DOHH2 (cell line): ENCODE results near the gene XPO6.

Experiments
- H3F3A ChIP-seq: fragments of 200-600 bp; sonication (generic), shearing (Covaris generic); 2 replicates; pipeline ENCODE4 v1.6.0; 2016; ENCODE audit warnings: antibody characterized with exemption, mild to moderate bottlenecking; ENCODE audit not compliant: control insufficient read depth, insufficient read depth
- H3K27ac ChIP-seq: fragments of 200-600 bp; sonication (generic); 2 replicates; pipeline ENCODE4 v1.5.1; 2014; ENCODE audit warnings: low read depth, mild to moderate bottlenecking, low read length, moderate library complexity
- H3K27me3 ChIP-seq: fragments of 200-600 bp; sonication (generic); 2 replicates; pipeline ENCODE4 v1.6.1; 2014; ENCODE audit warnings: mild to moderate bottlenecking, low read length, mixed read lengths; ENCODE audit not compliant: control insufficient read depth
- H3K36me3 ChIP-seq: fragments of 200-600 bp; sonication (generic); 2 replicates; pipeline ENCODE4 v1.6.1; 2014; ENCODE audit warnings: mild to moderate bottlenecking, low read length, moderate library complexity, mixed read lengths; ENCODE audit not compliant: control insufficient read depth
- H3K4me1 ChIP-seq: fragments of 200-600 bp; sonication (generic); 2 replicates; pipeline ENCODE4 v1.6.1; 2014; ENCODE audit warnings: mild to moderate bottlenecking, low read length, mixed read lengths; ENCODE audit not compliant: control insufficient read depth
- H3K4me2 ChIP-seq: fragments of 200-600 bp; sonication (generic); 2 replicates; pipeline ENCODE4 v1.6.0; 2014; ENCODE audit warnings: mild to moderate bottlenecking, low read length, moderate library complexity
- H3K4me3 ChIP-seq: fragments of 200-600 bp; sonication (generic); 2 replicates; pipeline ENCODE4 v1.5.1; 2014; ENCODE audit warnings: mild to moderate bottlenecking, low read length, mixed read lengths
- H3K79me2 ChIP-seq: fragments of 200-600 bp; sonication (generic); 2 replicates; pipeline ENCODE4 v1.6.1; 2014; ENCODE audit warnings: mild to moderate bottlenecking, low read length, mixed read lengths; ENCODE audit not compliant: control insufficient read depth
- H3K9me2 ChIP-seq: fragments of 200-600 bp; sonication (generic); replicated peaks from 2 replicates; pipeline ENCODE4 v1.6.1; 2014; ENCODE audit warnings: mild to moderate bottlenecking, low read length, mixed read lengths; ENCODE audit not compliant: control insufficient read depth
- H3K9me3 ChIP-seq: fragments of 200-600 bp; sonication (generic); 2 replicates; pipeline ENCODE4 v1.6.1; 2014; ENCODE audit warnings: antibody characterized with exemption, low read length, mixed read lengths; ENCODE audit not compliant: control insufficient read depth, insufficient read depth
- H4K20me1 ChIP-seq: fragments of 200-600 bp; sonication (generic); 2 replicates; pipeline ENCODE4 v1.6.0; 2014; ENCODE audit warnings: low read depth, mild to moderate bottlenecking, antibody characterized with exemption, low read length, moderate library complexity; ENCODE audit not compliant: control insufficient read depth, insufficient read depth
- EZH2phosphoT487 ChIP-seq: fragments of 200-600 bp; sonication (generic); IDR thresholded peaks from 2 replicates; pipeline ENCODE4 v1.6.1; 2017; ENCODE audit warnings: borderline replicate concordance, mild to moderate bottlenecking, antibody characterized with exemption, low read length, moderate library complexity, mixed read lengths
- TF ChIP-seq, protein P1 (sequence below): fragments of 200-600 bp; sonication (generic); IDR thresholded peaks from one replicate; pipeline ENCODE4 v1.5.1; 2014; ENCODE audit warnings: antibody characterized with exemption, mild to moderate bottlenecking, low read depth, low read length; ENCODE audit not compliant: poor library complexity, severe bottlenecking

The XPO6 gene, protein sequence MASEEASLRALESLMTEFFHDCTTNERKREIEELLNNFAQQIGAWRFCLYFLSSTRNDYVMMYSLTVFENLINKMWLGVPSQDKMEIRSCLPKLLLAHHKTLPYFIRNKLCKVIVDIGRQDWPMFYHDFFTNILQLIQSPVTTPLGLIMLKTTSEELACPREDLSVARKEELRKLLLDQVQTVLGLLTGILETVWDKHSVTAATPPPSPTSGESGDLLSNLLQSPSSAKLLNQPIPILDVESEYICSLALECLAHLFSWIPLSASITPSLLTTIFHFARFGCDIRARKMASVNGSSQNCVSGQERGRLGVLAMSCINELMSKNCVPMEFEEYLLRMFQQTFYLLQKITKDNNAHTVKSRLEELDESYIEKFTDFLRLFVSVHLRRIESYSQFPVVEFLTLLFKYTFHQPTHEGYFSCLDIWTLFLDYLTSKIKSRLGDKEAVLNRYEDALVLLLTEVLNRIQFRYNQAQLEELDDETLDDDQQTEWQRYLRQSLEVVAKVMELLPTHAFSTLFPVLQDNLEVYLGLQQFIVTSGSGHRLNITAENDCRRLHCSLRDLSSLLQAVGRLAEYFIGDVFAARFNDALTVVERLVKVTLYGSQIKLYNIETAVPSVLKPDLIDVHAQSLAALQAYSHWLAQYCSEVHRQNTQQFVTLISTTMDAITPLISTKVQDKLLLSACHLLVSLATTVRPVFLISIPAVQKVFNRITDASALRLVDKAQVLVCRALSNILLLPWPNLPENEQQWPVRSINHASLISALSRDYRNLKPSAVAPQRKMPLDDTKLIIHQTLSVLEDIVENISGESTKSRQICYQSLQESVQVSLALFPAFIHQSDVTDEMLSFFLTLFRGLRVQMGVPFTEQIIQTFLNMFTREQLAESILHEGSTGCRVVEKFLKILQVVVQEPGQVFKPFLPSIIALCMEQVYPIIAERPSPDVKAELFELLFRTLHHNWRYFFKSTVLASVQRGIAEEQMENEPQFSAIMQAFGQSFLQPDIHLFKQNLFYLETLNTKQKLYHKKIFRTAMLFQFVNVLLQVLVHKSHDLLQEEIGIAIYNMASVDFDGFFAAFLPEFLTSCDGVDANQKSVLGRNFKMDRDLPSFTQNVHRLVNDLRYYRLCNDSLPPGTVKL

DNA sequence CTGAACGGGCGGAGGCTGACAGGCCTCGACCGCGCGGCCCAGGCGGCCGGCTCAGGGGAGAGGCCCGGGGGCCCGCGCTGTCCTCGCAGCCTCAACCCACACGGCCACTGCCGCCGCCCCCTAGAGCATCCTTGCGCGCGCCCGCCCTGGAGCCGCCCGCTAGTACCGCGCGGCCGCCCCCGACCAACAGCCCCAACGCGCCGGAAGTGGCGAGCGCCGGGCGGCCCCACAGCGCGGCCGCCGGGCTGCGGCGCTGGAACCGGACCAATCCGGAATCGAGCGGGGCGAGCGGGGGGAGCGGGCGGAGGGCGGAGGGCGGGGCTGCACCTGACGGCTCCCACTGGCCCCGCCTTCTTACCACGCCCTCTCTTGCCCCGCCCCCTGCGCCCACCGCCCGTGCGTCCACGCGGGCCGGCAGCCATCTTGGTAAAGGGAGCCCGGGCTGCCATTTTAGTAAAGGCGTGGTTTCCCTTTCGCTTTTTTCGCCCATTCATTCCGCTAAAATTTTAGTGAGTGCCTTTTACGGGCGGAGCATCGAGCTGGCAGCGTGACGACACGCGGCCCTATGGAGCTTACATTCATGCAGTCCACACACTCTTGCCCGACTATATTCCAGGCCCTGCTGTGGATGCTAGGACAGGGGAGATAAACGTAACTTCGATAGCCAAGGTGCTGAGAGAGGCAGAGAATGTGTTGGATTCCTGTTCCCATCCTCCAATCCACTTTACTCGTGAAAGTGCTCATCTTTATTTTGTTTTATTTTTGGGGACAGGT lies at the start of gene XPO6:
Gene XPO6, minus strand, starts transcription at position 208 of the 774 bp plus-strand sequence. CDS start 597 bp downstream, outside the sequence.
- Histone ChIP-seq H3K4me2 (peak within 1 kb of the TSS; percentile 93), H3K27ac (peak within 1 kb of the TSS; percentile 49), H3K9me2 (no peaks in the 10 kb centered on the region), H3F3A (no peaks in the 10 kb centered on the region), H4K20me1 (peaks cover 16% of the 10 kb centered on the region; the same call in 1 of the 2 replicates), H3K4me1 (peaks cover 48% of the 10 kb centered on the region), H3K4me3 (peak within 1 kb of the TSS; percentile 93), H3K79me2 (peaks cover 48% of the 10 kb centered on the region), H3K36me3 (peaks cover 42% of the 10 kb centered on the region), H3K27me3 (no peaks in the 10 kb centered on the region), H3K9me3 (no peaks in the 10 kb centered on the region)
- TF ChIP-seq EZH2phosphoT487: no peak
- TF ChIP-seq, protein P1, sequence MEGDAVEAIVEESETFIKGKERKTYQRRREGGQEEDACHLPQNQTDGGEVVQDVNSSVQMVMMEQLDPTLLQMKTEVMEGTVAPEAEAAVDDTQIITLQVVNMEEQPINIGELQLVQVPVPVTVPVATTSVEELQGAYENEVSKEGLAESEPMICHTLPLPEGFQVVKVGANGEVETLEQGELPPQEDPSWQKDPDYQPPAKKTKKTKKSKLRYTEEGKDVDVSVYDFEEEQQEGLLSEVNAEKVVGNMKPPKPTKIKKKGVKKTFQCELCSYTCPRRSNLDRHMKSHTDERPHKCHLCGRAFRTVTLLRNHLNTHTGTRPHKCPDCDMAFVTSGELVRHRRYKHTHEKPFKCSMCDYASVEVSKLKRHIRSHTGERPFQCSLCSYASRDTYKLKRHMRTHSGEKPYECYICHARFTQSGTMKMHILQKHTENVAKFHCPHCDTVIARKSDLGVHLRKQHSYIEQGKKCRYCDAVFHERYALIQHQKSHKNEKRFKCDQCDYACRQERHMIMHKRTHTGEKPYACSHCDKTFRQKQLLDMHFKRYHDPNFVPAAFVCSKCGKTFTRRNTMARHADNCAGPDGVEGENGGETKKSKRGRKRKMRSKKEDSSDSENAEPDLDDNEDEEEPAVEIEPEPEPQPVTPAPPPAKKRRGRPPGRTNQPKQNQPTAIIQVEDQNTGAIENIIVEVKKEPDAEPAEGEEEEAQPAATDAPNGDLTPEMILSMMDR: no peak

DNA sequence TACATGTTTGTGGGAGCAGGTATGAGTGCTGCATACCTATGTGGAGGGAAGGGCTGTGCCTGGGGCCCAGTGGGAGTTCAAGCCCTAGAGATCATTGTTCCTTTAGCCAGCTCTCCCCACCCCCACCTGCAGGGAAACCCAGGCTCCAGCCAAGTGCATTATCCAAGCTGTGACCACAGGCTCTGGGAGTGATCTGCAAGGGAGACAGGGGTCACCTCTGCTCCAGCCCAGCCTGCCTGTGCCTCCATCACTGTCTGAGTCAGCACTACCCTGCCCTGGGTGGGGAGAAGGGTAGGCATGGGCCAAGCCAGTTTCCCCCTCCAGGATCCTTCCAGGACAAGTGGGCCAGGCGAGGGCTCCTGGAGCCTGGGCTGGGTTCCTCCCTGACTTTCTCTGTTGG lies 48.4 kb upstream of the XPO6 start:
- TF ChIP-seq, protein P1: no peak
- no peak for TF ChIP-seq EZH2phosphoT487
- H3K4me3 ChIP-seq: no peak overlapping the region
- no peaks in the 10 kb centered on the region for H3K79me2 ChIP-seq
- H3K9me2 ChIP-seq: no peaks in the 10 kb centered on the region
- H3K27me3 ChIP-seq: peaks cover 20% of the 10 kb centered on the region
- no peak overlapping the region for H3K27ac ChIP-seq
- no peak overlapping the region for H3K4me2 ChIP-seq
- 0 out of 2 replicates have a peak, but pooled peaks cover 4% of the 10 kb centered on the region for H3K4me1 ChIP-seq
- H4K20me1 ChIP-seq: no peaks in the 10 kb centered on the region
- H3F3A ChIP-seq: no peaks in the 10 kb centered on the region
- H3K36me3 ChIP-seq: no peaks in the 10 kb centered on the region
- no peaks in the 10 kb centered on the region for H3K9me3 ChIP-seq

DNA sequence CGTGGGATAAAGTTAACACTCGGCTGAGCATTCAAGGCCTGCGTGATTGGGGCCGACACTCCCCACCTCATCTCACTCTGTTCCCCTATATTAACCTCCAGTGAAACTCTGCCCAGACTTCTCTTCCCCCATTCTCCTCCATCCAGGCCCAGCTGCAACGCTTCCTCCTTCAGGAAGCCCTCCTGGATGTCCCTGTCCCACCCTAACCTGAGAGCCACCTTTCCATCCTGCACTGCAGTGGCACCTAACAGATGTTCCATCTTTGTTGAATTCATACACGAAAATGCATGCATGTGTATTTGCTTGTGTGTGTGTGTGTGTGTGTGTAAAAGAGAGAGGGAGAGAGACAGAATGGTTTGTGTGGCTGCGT lies 48.0 kb upstream of the XPO6 start:
- Histone ChIP-seq H3K27me3 (peaks cover 20% of the 10 kb centered on the region), H3K9me3 (no peaks in the 10 kb centered on the region), H3K4me3 (no peak overlapping the region), H3F3A (no peaks in the 10 kb centered on the region), H3K4me1 (0 out of 2 replicates have a peak, but pooled peaks cover 4% of the 10 kb centered on the region), H3K4me2 (no peak overlapping the region), H3K27ac (no peak overlapping the region), H3K9me2 (no peaks in the 10 kb centered on the region), H3K36me3 (no peaks in the 10 kb centered on the region), H4K20me1 (no peaks in the 10 kb centered on the region), H3K79me2 (no peaks in the 10 kb centered on the region)
- no peak for TF ChIP-seq EZH2phosphoT487
- TF ChIP-seq, protein P1: no peak
